Loucy (cell line): ENCODE results near the gene ST14.

Source experiments
- EZH2phosphoT487 ChIP-seq: fragments of 200-600 bp; IDR thresholded peaks from 2 replicates; pipeline ENCODE4 v1.6.1; 2018; ENCODE audit warnings: antibody characterized with exemption, mild to moderate bottlenecking, moderate library complexity, borderline replicate concordance
- TF ChIP-seq, protein P1 (sequence below): fragments of 200-600 bp; sonication (generic); conservative IDR thresholded peaks from 2 replicates; pipeline ENCODE4 v1.5.1; 2014; ENCODE audit warnings: mild to moderate bottlenecking, antibody characterized with exemption, low read length

DNA sequence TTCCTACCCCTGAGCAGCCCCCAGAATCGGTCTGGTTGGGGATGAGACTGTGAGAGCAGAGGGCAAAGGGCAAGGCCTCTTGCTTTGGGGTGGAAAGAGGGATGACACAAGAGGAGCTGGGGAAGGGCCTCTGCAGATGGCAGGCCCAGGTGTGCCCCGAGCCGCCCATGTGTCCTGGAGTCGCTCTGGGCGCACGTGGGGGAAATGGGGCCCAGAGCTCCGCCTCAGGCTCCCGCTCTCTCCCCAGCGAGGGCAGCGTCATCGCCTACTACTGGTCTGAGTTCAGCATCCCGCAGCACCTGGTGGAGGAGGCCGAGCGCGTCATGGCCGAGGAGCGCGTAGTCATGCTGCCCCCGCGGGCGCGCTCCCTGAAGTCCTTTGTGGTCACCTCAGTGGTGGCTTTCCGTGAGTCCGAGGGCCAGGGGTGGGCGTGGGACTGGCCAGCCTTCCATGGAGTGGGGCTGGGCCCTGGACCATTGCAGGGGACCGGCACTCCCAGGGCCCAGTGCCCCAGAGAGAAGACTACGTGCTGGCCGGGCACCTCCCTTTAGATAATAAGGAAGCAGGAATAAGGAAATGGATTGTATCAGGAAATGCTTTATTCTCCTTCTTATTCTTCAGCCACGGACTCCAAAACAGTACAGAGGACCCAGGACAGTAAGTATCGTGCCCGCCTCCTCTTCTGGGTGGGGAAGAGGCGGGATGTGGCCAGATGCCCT is 30.1 kb downstream of the ST14 start:
- TF ChIP-seq, protein P1, sequence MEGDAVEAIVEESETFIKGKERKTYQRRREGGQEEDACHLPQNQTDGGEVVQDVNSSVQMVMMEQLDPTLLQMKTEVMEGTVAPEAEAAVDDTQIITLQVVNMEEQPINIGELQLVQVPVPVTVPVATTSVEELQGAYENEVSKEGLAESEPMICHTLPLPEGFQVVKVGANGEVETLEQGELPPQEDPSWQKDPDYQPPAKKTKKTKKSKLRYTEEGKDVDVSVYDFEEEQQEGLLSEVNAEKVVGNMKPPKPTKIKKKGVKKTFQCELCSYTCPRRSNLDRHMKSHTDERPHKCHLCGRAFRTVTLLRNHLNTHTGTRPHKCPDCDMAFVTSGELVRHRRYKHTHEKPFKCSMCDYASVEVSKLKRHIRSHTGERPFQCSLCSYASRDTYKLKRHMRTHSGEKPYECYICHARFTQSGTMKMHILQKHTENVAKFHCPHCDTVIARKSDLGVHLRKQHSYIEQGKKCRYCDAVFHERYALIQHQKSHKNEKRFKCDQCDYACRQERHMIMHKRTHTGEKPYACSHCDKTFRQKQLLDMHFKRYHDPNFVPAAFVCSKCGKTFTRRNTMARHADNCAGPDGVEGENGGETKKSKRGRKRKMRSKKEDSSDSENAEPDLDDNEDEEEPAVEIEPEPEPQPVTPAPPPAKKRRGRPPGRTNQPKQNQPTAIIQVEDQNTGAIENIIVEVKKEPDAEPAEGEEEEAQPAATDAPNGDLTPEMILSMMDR: no peak
- TF ChIP-seq EZH2phosphoT487: no peak
